ENCODE results near the gene ARHGEF19. TPM values are rescaled to one million over a fixed set of nuclear protein-coding genes. Genes with fewer than 3 reads are reported as not detected.
"Not testable (repeated sequence)": the region's sequence is repeated elsewhere in the genome, so short reads cannot be mapped to it uniquely, and the experiment has no call there.

ARHGEF19 gene
- 9.9 and 11.6 TPM in 2 replicates for total RNA-seq

- TF ChIP-seq CTCF (IDR thresholded peaks at IDR 0.05; ENCODE audit: insufficient read depth, low read depth, low read length) = no peak
- H3K4me3 ChIP-seq (ENCODE audit: low read depth, low read length) = no peak within 1 kb of the TSS
- DNase-seq (ENCODE audit: low read depth) = no peak
Measured at GRCh38 chr1:16212251-16212961, at the start of gene ARHGEF19. Gene ARHGEF19, minus strand, starts transcription at chr1:16212652. Its CDS starts 3,598 bp downstream, at chr1:16209054.

GRCh38 chr1:16262067-16262466, 49.6 kb upstream of the ARHGEF19 start:
- no peak for DNase-seq (ENCODE audit: low read depth)
- TF ChIP-seq CTCF (IDR thresholded peaks at IDR 0.05; ENCODE audit: insufficient read depth, low read depth, low read length) = no peak
- H3K4me3 ChIP-seq (ENCODE audit: low read depth, low read length) = no peak overlapping the region

GRCh38 chr1:16260814-16261213, 48.4 kb upstream of the ARHGEF19 start:
- no peak for TF ChIP-seq CTCF (IDR thresholded peaks at IDR 0.05; ENCODE audit: insufficient read depth, low read depth, low read length)
- no peak overlapping the region for H3K4me3 ChIP-seq (ENCODE audit: low read depth, low read length)
- DNase-seq (ENCODE audit: low read depth) = no peak

GRCh38 chr1:16258591-16259135, 46.2 kb upstream of the ARHGEF19 start:
- H3K4me3 ChIP-seq (ENCODE audit: low read depth, low read length) = no peak overlapping the region
- no peak for DNase-seq (ENCODE audit: low read depth)
- no peak for TF ChIP-seq CTCF (IDR thresholded peaks at IDR 0.05; ENCODE audit: insufficient read depth, low read depth, low read length)

- no peak for TF ChIP-seq CTCF (IDR thresholded peaks at IDR 0.05; ENCODE audit: insufficient read depth, low read depth, low read length)
- no peak overlapping the region for H3K4me3 ChIP-seq (ENCODE audit: low read depth, low read length)
- DNase-seq (ENCODE audit: low read depth) = no peak
Measured at GRCh38 chr1:16257968-16258367, 45.5 kb upstream of the ARHGEF19 start.

GRCh38 chr1:16257556-16257955, 45.1 kb upstream of the ARHGEF19 start:
- H3K4me3 ChIP-seq (ENCODE audit: low read depth, low read length); DNase-seq (ENCODE audit: low read depth): not testable (repeated sequence)

- DNase-seq (ENCODE audit: low read depth) = no peak
- H3K4me3 ChIP-seq (ENCODE audit: low read depth, low read length) = no peak overlapping the region
- TF ChIP-seq CTCF (IDR thresholded peaks at IDR 0.05; ENCODE audit: insufficient read depth, low read depth, low read length) = no peak
Measured at GRCh38 chr1:16256478-16256877, 44.0 kb upstream of the ARHGEF19 start.
